ENCODE results near the gene MOB1B. TPM values are rescaled to one million over a fixed set of nuclear protein-coding genes. Genes with fewer than 3 reads are reported as not detected.

MOB1B gene
- total RNA-seq, 4 donors from 2014 or later, result 10.0 to 42.1 (median 16.5) TPM

- no peaks in the 10 kb centered on the region for H3K27me3 ChIP-seq
- intact Hi-C loops (cut with DNase I; ENCODE audit: low total_unique reads), result no loop called here
- no peaks in the 10 kb centered on the region for H3K9me3 ChIP-seq
- no peak overlapping the region for H3K4me3 ChIP-seq
- H3K27ac ChIP-seq, result no peak overlapping the region
- no peak for DNase-seq
- H3K36me3 ChIP-seq, result no peaks in the 10 kb centered on the region
- no peaks in the 10 kb centered on the region for H3K4me1 ChIP-seq
- TF ChIP-seq POLR2A (IDR thresholded peaks at IDR 0.05), result no peak
- no peak for TF ChIP-seq CTCF (IDR thresholded peaks at IDR 0.05)
Measured at GRCh38 chr4:70914631-70915030, 12.5 kb downstream of the MOB1B start.

- H3K27me3 ChIP-seq, result no peaks in the 10 kb centered on the region
- H3K9me3 ChIP-seq, result no peaks in the 10 kb centered on the region
- no peak overlapping the region for H3K27ac ChIP-seq
- H3K4me3 ChIP-seq, result no peak overlapping the region
- intact Hi-C loops (cut with DNase I; ENCODE audit: low total_unique reads), result no loop called here
- no peak for DNase-seq
- no peaks in the 10 kb centered on the region for H3K36me3 ChIP-seq
- TF ChIP-seq POLR2A (IDR thresholded peaks at IDR 0.05), result no peak
- TF ChIP-seq CTCF (IDR thresholded peaks at IDR 0.05), result no peak
- H3K4me1 ChIP-seq, result no peaks in the 10 kb centered on the region
Measured at GRCh38 chr4:70915036-70915815, 13.1 kb downstream of the MOB1B start.

GRCh38 chr4:70915874-70916559 lies 13.8 kb downstream of the MOB1B start:
- Histone ChIP-seq H3K4me1 (no peaks in the 10 kb centered on the region), H3K4me3 (no peak overlapping the region), H3K27ac (no peak overlapping the region), H3K27me3 (no peaks in the 10 kb centered on the region), H3K9me3 (no peaks in the 10 kb centered on the region), H3K36me3 (no peaks in the 10 kb centered on the region)
- intact Hi-C loops (cut with DNase I; ENCODE audit: low total_unique reads), result no loop called here
- no peak for TF ChIP-seq POLR2A (IDR thresholded peaks at IDR 0.05)
- TF ChIP-seq CTCF (IDR thresholded peaks at IDR 0.05), result no peak
- no peak for DNase-seq

- H3K36me3 ChIP-seq, result no peaks in the 10 kb centered on the region
- TF ChIP-seq POLR2A (IDR thresholded peaks at IDR 0.05) (no peak), CTCF (IDR thresholded peaks at IDR 0.05) (no peak)
- no peaks in the 10 kb centered on the region for H3K27me3 ChIP-seq
- H3K4me1 ChIP-seq, result no peaks in the 10 kb centered on the region
- no peak for DNase-seq
- no peak overlapping the region for H3K27ac ChIP-seq
- intact Hi-C loops (cut with DNase I; ENCODE audit: low total_unique reads), result no loop called here
- H3K4me3 ChIP-seq, result no peak overlapping the region
- no peaks in the 10 kb centered on the region for H3K9me3 ChIP-seq
Measured at GRCh38 chr4:70920592-70920991, 18.4 kb downstream of the MOB1B start.

- Histone ChIP-seq H3K27me3 (no peaks in the 10 kb centered on the region), H3K36me3 (no peaks in the 10 kb centered on the region), H3K27ac (no peak overlapping the region), H3K4me3 (no peak overlapping the region), H3K9me3 (no peaks in the 10 kb centered on the region), H3K4me1 (no peaks in the 10 kb centered on the region)
- no peak for DNase-seq
- intact Hi-C loops (cut with DNase I; ENCODE audit: low total_unique reads), result no loop called here
- no peak for TF ChIP-seq POLR2A (IDR thresholded peaks at IDR 0.05)
- TF ChIP-seq CTCF (IDR thresholded peaks at IDR 0.05), result no peak
Measured at GRCh38 chr4:70925418-70925817, 23.2 kb downstream of the MOB1B start.
